Kidney capillary endothelial cell (primary cell): ENCODE measurements around the gene SLIRP.
A peak's percentile ranks its signal among the peaks of the same experiment; 100 is the strongest.
"Not testable (repeated sequence)": the region's sequence is repeated elsewhere in the genome, so short reads cannot be mapped to it uniquely, and the experiment has no call there.

Experiments
- DNase-seq: peaks from one replicate; pipeline ENCODE4 v3.0.0-alpha.2; 2018; ENCODE audit warnings: low spot score

SLIRP gene

GRCh38 chr14:77746064-77746702 is 38.3 kb downstream of the SLIRP start:
- no peak for DNase-seq

GRCh38 chr14:77747425-77747824 is 39.5 kb downstream of the SLIRP start:
- DNase-seq: not testable (repeated sequence)

GRCh38 chr14:77752266-77752665 is 44.4 kb downstream of the SLIRP start:
- DNase-seq: no peak

GRCh38 chr14:77752799-77753516 is 45.1 kb downstream of the SLIRP start:
- DNase-seq: no peak

GRCh38 chr14:77760381-77761204 is 52.7 kb downstream of the SLIRP start, which contains the start of gene SNW1:
TSS of gene SNW1 (minus strand) at chr14:77761156. CDS start at chr14:77761127, 29 bp downstream.
- peak; percentile 64 for DNase-seq

- DNase-seq: peak; percentile 94
Measured at GRCh38 chr14:77761205-77761931, 53.5 kb downstream of the SLIRP start.

GRCh38 chr14:77763316-77763715 is 55.4 kb downstream of the SLIRP start:
- DNase-seq: no peak

- no peak for DNase-seq
Measured at GRCh38 chr14:77763978-77764377, 56.1 kb downstream of the SLIRP start.
